Endothelial cell of umbilical vein (primary cell): Measurements from ENCODE around the gene CRTC1. TPM values are rescaled to one million over a fixed set of nuclear protein-coding genes. Genes with fewer than 3 reads are reported as not detected.

ENCODE experiments used
- BruUV-seq: library from RNA; stranded (reverse); fragments of 400-500 nt; replicated peaks from 2 replicates; lab custom pipeline; 2021; lab: Mats Ljungman, UMichigan
- CTCF ChIA-PET: fragments of 300-600, 350-600 bp; sonication (Branson Sonifier 250); formaldehyde crosslinking; loops from one replicate; lab custom pipeline; 2021; ENCODE audit warnings: antibody characterized with exemption, inconsistent platforms; lab: Charles Lee
- POLR2A ChIA-PET: fragments of 300-600, 350-600 bp; sonication (Branson Sonifier 250); formaldehyde crosslinking; loops from one replicate; lab custom pipeline; 2021; ENCODE audit warnings: antibody characterized with exemption, inconsistent platforms; lab: Charles Lee
- DNase-seq: peaks from one replicate; pipeline ENCODE4 v3.0.0-alpha.2; 2011; ENCODE audit warnings: low read depth, low spot score
- FAIRE-seq: peaks from 2 replicates; lab custom pipeline; 2011; peaks lifted over from hg19 to GRCh38; lab: Jason Lieb, UNC
- H2AFZ ChIP-seq: 2 replicates; pipeline ENCODE4 v1.6.0; 2012; ENCODE audit warnings: low read depth, low read length, control low read depth, inconsistent platforms
- H3K27ac ChIP-seq: 2 replicates; pipeline ENCODE4 v1.5.1; 2011; ENCODE audit warnings: low read depth, mild to moderate bottlenecking, control low read depth, low read length, moderate library complexity; ENCODE audit not compliant: insufficient read depth
- H3K27me3 ChIP-seq, 2 experiments: 2 replicates each; pipeline versions ENCODE4 v1.6.0 to v1.6.1; 2011; ENCODE audit warnings: low read length in 2 of 2, mixed read lengths in 1 of 2; ENCODE audit not compliant: control insufficient read depth in 2 of 2, insufficient read depth in 2 of 2
- H3K36me3 ChIP-seq, 2 experiments: 2 replicates in 1 of 2; 3 replicates in 1 of 2; pipeline ENCODE4 v1.5.1; 2011; ENCODE audit warnings: low read length in 2 of 2, mild to moderate bottlenecking in 1 of 2, moderate library complexity in 1 of 2; ENCODE audit not compliant: control insufficient read depth in 2 of 2, insufficient read depth in 2 of 2; ENCODE audit errors: extremely low read depth in 1 of 2
- H3K4me1 ChIP-seq: 3 replicates; pipeline ENCODE4 v1.5.1; 2011; ENCODE audit warnings: mild to moderate bottlenecking, low read length; ENCODE audit not compliant: control insufficient read depth, insufficient read depth; ENCODE audit errors: extremely low read depth
- H3K4me2 ChIP-seq: 2 replicates; pipeline ENCODE4 v1.6.1; 2011; ENCODE audit warnings: low read length, control low read depth, mixed read lengths; ENCODE audit not compliant: insufficient read depth
- H3K4me3 ChIP-seq, 3 experiments: fragments of 200-600 bp in 1 of 3; sonication (generic), shearing (Covaris generic) in 1 of 3; replicated peaks in 1 of 3; 2 replicates each; pipeline ENCODE4 v1.5.1; 2011 to 2016; ENCODE audit warnings: control low read depth in 3 of 3, low read length in 3 of 3, mild to moderate bottlenecking in 2 of 3, inconsistent platforms in 1 of 3, low read depth in 1 of 3, moderate library complexity in 1 of 3; ENCODE audit not compliant: insufficient read depth in 1 of 3
- H3K79me2 ChIP-seq: 2 replicates; pipeline ENCODE4 v1.6.0; 2012; ENCODE audit warnings: low read length, inconsistent platforms; ENCODE audit not compliant: control insufficient read depth, insufficient read depth
- H3K9ac ChIP-seq: replicated peaks from 2 replicates; pipeline ENCODE3; 2011; ENCODE audit warnings: low read length, control low read depth; ENCODE audit not compliant: insufficient read depth; ENCODE audit errors: extremely low read depth
- H3K9me1 ChIP-seq: replicated peaks from 3 replicates; pipeline ENCODE4 v1.6.0; 2011; ENCODE audit warnings: mild to moderate bottlenecking, low read length; ENCODE audit not compliant: control insufficient read depth, insufficient read depth; ENCODE audit errors: extremely low read depth
- H3K9me3 ChIP-seq: replicated peaks from 2 replicates; pipeline ENCODE4 v1.5.1; 2012; ENCODE audit warnings: low read length, inconsistent platforms; ENCODE audit not compliant: control insufficient read depth, insufficient read depth
- H4K20me1 ChIP-seq: replicated peaks from 2 replicates; pipeline ENCODE3; 2011; ENCODE audit warnings: mild to moderate bottlenecking, low read length; ENCODE audit not compliant: control insufficient read depth, insufficient read depth; ENCODE audit errors: extremely low read depth
- FOS ChIP-seq: IDR thresholded peaks from 2 replicates; pipeline ENCODE4 v1.6.1; 2011; ENCODE audit warnings: mild to moderate bottlenecking, low read length, moderate library complexity, borderline replicate concordance; ENCODE audit not compliant: insufficient read depth
- GATA2 ChIP-seq: IDR thresholded peaks from 2 replicates; pipeline ENCODE4 v1.7.0; 2011; ENCODE audit warnings: low read depth, mild to moderate bottlenecking, moderate library complexity, mixed read lengths, low read length; ENCODE audit not compliant: insufficient read length, insufficient read depth
- JUN ChIP-seq: IDR thresholded peaks from 2 replicates; pipeline ENCODE4 v1.6.1; 2011; ENCODE audit warnings: borderline replicate concordance, low read depth; ENCODE audit not compliant: insufficient read length, insufficient read depth
- MYC ChIP-seq: IDR thresholded peaks from one replicate; pipeline ENCODE4 v1.6.1; 2011; ENCODE audit warnings: mild to moderate bottlenecking, low read depth, low read length
- POLR2AphosphoS5 ChIP-seq: IDR thresholded peaks from 2 replicates; pipeline ENCODE4 v1.6.1; 2012; ENCODE audit warnings: low read depth, mild to moderate bottlenecking, control low read depth, low read length, moderate library complexity; ENCODE audit not compliant: insufficient read depth
- dilution Hi-C: fragments of 300-500 bp; cut with MboI; formaldehyde crosslinking; loops from one replicate; pipeline ENCODE4 v1.15.0; 2019; ENCODE audit warnings: low sequenced_read_pairs; ENCODE audit not compliant: extremely low pct_ligation_motif_present
- intact Hi-C: fragments of 100-400 bp; cut with micrococcal nuclease; formaldehyde crosslinking; loops from one replicate; pipeline ENCODE4 v1.10.0; 2022
- polyA plus RNA-seq, 4 experiments: library from polyadenylated mRNA; depleted of rRNA in 3 of 4; stranded (reverse) in 3 of 4; unstranded in 1 of 4; fragments of >200 nt; gene quantifications; 2 replicates each; pipeline versions ENCODE4 v1.2.1 to v1.2.3, GENCODE V29; 2011 to 2012; ENCODE audit warnings: missing spikeins in 1 of 4
- total RNA-seq: library from RNA; stranded (reverse); gene quantifications from 2 replicates; pipeline ENCODE4 v1.2.3, GENCODE V29; 2021
- TF ChIP-seq, protein P1 (sequence below): IDR thresholded peaks from 2 replicates; pipeline ENCODE4 v1.6.1; 2011; ENCODE audit not compliant: insufficient read depth, insufficient read length
- TF ChIP-seq, protein P2 (sequence below), 2 donors: IDR thresholded peaks; 1 replicate in 1 of 2; 2 replicates in 1 of 2; pipeline ENCODE4 v1.5.1; 2011; ENCODE audit warnings: low read length in 2 of 2, mild to moderate bottlenecking in 2 of 2, moderate library complexity in 2 of 2, control low read depth in 1 of 2, inconsistent platforms in 1 of 2, low read depth in 1 of 2; ENCODE audit not compliant: insufficient read depth in 1 of 2; ENCODE audit errors: extremely low read depth in 1 of 2

The CRTC1 gene
- total and polyA plus RNA-seq, 2 donors (not counting 3 experiments of a cell fraction or from before 2014, with no cell fraction given), result 4.2 to 11.4 TPM

DNA sequence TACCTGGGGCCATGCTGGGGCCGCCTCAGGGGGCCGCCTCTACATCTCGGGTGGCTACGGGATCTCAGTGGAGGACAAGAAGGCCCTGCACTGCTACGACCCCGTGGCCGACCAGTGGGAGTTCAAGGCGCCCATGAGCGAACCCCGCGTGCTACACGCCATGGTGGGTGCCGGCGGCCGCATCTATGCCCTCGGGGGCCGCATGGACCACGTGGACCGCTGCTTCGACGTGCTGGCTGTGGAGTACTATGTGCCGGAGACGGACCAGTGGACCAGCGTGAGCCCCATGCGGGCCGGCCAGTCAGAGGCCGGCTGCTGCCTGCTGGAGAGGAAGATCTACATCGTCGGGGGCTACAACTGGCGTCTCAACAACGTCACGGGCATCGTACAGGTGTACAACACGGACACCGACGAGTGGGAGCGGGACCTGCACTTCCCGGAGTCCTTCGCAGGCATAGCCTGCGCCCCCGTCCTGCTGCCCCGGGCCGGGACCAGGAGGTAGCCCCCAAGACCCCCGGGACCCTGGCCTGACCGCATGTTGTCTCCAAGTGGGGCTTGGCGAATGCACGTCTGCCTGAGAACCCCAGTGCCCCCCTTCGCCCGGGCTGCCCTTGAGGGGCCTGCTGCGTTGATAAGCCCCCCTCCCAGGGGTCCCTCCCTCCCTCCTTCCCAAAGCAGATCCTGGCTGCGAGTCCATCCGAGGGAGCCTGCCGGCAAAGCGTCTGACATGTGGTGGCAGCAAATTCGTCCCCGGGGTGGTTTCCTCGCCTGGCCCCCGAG lies 14.5 kb upstream of the CRTC1 start:
- Histone ChIP-seq H3K4me1 (peaks cover under 1% of the 10 kb centered on the region), H3K4me3 (no peak overlapping the region), H3K36me3 (peaks cover 2 to 9% of the 10 kb centered on the region in 2 experiments), H3K27ac (no peak overlapping the region), H3K9me3 (no peaks in the 10 kb centered on the region), H3K4me2 (no peak overlapping the region), H2AFZ (no peak overlapping the region), H3K79me2 (no peaks in the 10 kb centered on the region), H4K20me1 (no peaks in the 10 kb centered on the region), H3K27me3 (no peaks in the 10 kb centered on the region), H3K9me1 (no peaks in the 10 kb centered on the region), H3K9ac (no peak overlapping the region)
- dilution Hi-C loops, result no loop called here
- DNase-seq (no peak), FAIRE-seq (no peak)
- intact Hi-C loops, result no loop called here
- POLR2A ChIA-PET, result no interaction called here
- BruUV-seq, result no TSS peak
- TF ChIP-seq JUN (no peak), POLR2AphosphoS5 (no peak)
- TF ChIP-seq, protein P1, sequence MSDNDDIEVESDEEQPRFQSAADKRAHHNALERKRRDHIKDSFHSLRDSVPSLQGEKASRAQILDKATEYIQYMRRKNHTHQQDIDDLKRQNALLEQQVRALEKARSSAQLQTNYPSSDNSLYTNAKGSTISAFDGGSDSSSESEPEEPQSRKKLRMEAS, result no peak
- CTCF ChIA-PET, result no interaction called here

DNA sequence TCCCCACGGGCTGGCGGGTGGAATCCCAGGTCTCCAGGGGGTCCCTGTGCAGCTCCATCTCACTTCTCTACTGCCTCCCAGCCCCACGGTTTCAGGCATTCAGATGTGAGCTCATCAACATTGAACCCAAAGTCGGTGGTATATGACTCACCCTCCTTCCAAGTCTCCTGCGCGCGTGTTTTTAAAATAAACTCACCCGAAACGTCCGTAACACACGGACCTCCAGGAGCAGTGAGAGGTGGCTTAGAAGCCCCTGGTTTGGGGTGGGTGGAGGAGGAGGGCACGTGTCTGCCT lies 14.0 kb upstream of the CRTC1 start:
- BruUV-seq, result no TSS peak
- no peak overlapping the region for H3K27ac ChIP-seq
- no peaks in the 10 kb centered on the region for H4K20me1 ChIP-seq
- H3K36me3 ChIP-seq, result peaks cover 2 to 9% of the 10 kb centered on the region in 2 experiments
- H3K4me1 ChIP-seq, result peaks cover 3% of the 10 kb centered on the region
- no peak overlapping the region for H3K4me3 ChIP-seq
- no peak for DNase-seq
- CTCF ChIA-PET, result no interaction called here
- H3K9me3 ChIP-seq, result no peaks in the 10 kb centered on the region
- POLR2A ChIA-PET, result no interaction called here
- no peaks in the 10 kb centered on the region for H3K79me2 ChIP-seq
- H3K9ac ChIP-seq, result no peak overlapping the region
- H3K27me3 ChIP-seq, result no peaks in the 10 kb centered on the region
- no peak overlapping the region for H2AFZ ChIP-seq
- FAIRE-seq, result no peak
- dilution Hi-C loops (no loop called here), intact Hi-C loops (no loop called here)
- H3K4me2 ChIP-seq, result no peak overlapping the region
- H3K9me1 ChIP-seq, result no peaks in the 10 kb centered on the region
- TF ChIP-seq GATA2 (no peak), MYC (no peak), JUN (no peak), FOS (no peak), POLR2AphosphoS5 (no peak)
- TF ChIP-seq, protein P2, sequence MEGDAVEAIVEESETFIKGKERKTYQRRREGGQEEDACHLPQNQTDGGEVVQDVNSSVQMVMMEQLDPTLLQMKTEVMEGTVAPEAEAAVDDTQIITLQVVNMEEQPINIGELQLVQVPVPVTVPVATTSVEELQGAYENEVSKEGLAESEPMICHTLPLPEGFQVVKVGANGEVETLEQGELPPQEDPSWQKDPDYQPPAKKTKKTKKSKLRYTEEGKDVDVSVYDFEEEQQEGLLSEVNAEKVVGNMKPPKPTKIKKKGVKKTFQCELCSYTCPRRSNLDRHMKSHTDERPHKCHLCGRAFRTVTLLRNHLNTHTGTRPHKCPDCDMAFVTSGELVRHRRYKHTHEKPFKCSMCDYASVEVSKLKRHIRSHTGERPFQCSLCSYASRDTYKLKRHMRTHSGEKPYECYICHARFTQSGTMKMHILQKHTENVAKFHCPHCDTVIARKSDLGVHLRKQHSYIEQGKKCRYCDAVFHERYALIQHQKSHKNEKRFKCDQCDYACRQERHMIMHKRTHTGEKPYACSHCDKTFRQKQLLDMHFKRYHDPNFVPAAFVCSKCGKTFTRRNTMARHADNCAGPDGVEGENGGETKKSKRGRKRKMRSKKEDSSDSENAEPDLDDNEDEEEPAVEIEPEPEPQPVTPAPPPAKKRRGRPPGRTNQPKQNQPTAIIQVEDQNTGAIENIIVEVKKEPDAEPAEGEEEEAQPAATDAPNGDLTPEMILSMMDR (IDR thresholded peaks at IDR 0.05; ENCODE audit: extremely low read depth in 1 of 2, insufficient read depth in 1 of 2, low read depth in 1 of 2, low read length in 2 of 2), result no peak
